GM21529 (cell line): Measurements from ENCODE around the gene CPN1.
"Not testable (repeated sequence)": the region's sequence is repeated elsewhere in the genome, so short reads cannot be mapped to it uniquely, and the experiment has no call there.

ENCODE experiments used
- ATAC-seq: cut with Tn5 transposase; IDR thresholded peaks from one replicate; pipeline ENCODE4 v1.9.1; 2021; ENCODE audit not compliant: unreplicated experiment

The CPN1 gene

GRCh38 chr10:100081075-100082001 is at the start of gene CPN1:
TSS of gene CPN1 (minus strand) at chr10:100081869. CDS start at chr10:100081625, 244 bp downstream.
- no peak for ATAC-seq

GRCh38 chr10:100130831-100131230 is 49.2 kb upstream of the CPN1 start:
- no peak for ATAC-seq

- ATAC-seq = no peak
These were observed 47.8 kb upstream of the CPN1 start for GRCh38 chr10:100129424-100129823.

GRCh38 chr10:100128951-100129350 is 47.3 kb upstream of the CPN1 start:
- no peak for ATAC-seq

- ATAC-seq = not testable (repeated sequence)
These were observed 43.7 kb upstream of the CPN1 start for GRCh38 chr10:100125335-100125734.

GRCh38 chr10:100124097-100124496 is 42.4 kb upstream of the CPN1 start:
- ATAC-seq = no peak

GRCh38 chr10:100122780-100123179 is 41.1 kb upstream of the CPN1 start:
- no peak for ATAC-seq

GRCh38 chr10:100120550-100120949 is 38.9 kb upstream of the CPN1 start:
- ATAC-seq = no peak

GRCh38 chr10:100119726-100120125 is 38.1 kb upstream of the CPN1 start:
- ATAC-seq = no peak

GRCh38 chr10:100114976-100115770 is 33.5 kb upstream of the CPN1 start:
- ATAC-seq = no peak

GRCh38 chr10:100114460-100114859 is 32.8 kb upstream of the CPN1 start:
- no peak for ATAC-seq

- ATAC-seq = no peak
These were observed 28.0 kb upstream of the CPN1 start for GRCh38 chr10:100109670-100110069.

- no peak for ATAC-seq
These were observed 25.2 kb upstream of the CPN1 start for GRCh38 chr10:100106865-100107264.

GRCh38 chr10:100104300-100104699 is 22.6 kb upstream of the CPN1 start:
- no peak for ATAC-seq

- ATAC-seq = no peak
These were observed 21.9 kb upstream of the CPN1 start for GRCh38 chr10:100103581-100103980.

GRCh38 chr10:100101192-100102076 is 19.8 kb upstream of the CPN1 start:
- ATAC-seq = no peak

- ATAC-seq = no peak
These were observed 19.0 kb upstream of the CPN1 start for GRCh38 chr10:100100651-100101184.

- ATAC-seq = no peak
These were observed 7.6 kb upstream of the CPN1 start for GRCh38 chr10:100089241-100089640.

GRCh38 chr10:100086708-100087107 is 5.0 kb upstream of the CPN1 start:
- not testable (repeated sequence) for ATAC-seq

GRCh38 chr10:100085596-100085995 is 3.9 kb upstream of the CPN1 start:
- ATAC-seq = no peak

- no peak for ATAC-seq
These were observed 2.0 kb upstream of the CPN1 start for GRCh38 chr10:100083623-100084022.
